HG03575 (cell line): ENCODE data around the gene TTC34.
"Not testable (repeated sequence)": the region's sequence is repeated elsewhere in the genome, so short reads cannot be mapped to it uniquely, and the experiment has no call there.

ENCODE experiments used
- ATAC-seq: cut with Tn5 transposase; IDR thresholded peaks from one replicate; pipeline ENCODE4 v1.9.1; 2021; ENCODE audit not compliant: unreplicated experiment, insufficient number of reproducible peaks, low FRiP score; ENCODE audit errors: extremely low read depth

The TTC34 gene

DNA sequence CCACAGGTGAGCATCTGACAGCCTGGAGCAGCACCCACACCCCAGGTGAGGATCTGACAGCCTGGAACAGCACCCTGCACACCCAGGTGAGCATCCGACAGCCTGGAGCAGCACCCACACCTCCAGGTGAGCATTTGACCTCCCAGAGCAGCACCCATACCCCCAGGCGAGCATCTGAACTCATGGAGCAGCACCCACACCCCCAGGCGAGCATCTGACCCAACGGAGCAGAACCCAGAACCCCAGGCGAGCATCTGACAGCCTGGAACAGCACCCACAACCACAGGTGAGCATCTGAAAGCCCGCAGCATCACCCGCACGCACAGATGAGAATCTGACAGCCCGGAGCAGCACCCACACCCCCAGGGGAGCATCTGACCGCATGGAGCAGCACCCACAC, 111.3 kb downstream of the TTC34 start:
- ATAC-seq: not testable (repeated sequence)

DNA sequence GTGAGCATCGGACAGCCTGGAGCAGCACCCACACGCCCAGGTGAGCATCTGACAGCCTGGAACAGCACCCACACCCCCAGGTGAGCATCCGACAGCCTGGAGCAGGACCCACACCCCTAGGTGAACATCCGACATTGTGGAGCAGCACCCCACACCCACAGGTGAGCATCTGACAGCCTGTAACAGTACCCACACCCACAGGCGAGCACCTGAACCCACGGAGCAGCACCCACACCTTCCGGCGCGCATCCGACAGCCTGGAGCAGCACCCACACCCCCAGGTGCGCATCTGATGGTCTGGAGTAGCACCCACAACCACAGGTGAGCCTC, 113.2 kb downstream of the TTC34 start:
- ATAC-seq: not testable (repeated sequence)

DNA sequence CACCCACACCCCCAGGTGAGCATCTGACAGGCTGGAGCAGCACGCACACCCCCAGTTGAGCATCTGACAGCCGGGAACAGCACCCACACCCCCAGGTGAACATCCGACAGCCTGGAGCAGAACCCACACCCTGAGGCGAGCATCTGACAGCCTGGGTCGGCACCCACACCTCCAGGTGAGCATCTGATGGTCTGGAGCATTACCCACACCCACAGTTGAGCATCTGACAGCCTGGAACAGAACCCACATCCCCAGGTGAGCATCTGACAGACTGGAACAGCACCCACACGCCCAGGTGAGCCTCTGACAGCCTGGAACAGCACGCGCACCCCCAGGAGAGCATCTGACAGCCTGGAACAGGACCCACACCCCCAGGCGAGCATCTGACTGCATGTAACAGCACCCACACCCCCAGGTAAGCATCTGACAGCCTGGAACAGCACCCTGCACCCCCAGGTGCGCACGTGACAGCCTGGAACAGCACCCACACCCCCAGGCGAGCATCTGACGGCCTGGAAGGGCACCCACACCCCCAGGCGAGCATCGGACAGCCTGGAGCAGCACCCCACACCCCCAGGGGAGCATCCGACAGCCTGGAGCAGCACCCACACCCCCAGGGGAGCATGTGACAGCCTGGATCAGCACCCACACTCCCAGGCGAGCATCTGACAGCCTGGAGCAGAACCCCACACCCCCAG, 113.7 kb downstream of the TTC34 start:
- ATAC-seq: not testable (repeated sequence)

DNA sequence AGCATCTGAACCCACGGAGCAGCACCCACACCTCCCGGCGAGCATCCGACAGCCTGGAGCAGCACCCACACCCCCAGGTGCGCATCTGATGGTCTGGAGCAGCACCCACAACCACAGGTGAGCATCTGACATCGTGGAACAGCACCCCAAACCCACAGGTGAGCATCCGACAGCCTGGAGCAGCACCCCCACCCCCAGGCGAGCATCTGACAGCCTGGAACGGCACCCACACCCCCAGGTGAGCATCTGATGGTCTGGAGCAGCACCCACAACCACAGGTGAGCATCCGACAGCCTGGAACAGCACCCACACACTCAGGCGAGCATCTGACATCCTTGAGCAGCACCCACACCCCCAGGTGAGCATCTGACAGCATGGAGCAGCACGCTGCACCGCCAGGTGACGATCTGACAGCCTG, 114.3 kb downstream of the TTC34 start:
- not testable (repeated sequence) for ATAC-seq

- ATAC-seq: not testable (repeated sequence)
Measured at GRCh38 chr1:2686091-2686863, 115.2 kb downstream of the TTC34 start.

DNA sequence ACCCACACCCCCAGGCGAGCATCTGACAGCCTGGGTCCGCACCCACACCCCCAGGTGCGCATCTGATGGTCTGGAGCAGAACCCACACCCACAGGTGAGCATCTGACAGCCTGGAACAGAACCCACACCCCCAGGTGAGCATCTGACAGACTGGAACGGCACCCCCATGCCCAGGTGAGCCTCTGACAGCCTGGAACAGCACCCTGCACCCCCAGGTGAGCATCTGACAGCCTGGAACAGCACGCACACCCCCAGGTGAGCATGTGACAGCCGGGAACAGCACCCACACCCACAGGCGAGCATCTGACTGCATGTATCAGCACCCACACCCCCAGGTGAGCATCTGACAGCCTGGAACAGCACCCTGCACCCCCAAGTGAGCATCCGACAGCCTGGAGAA, 115.8 kb downstream of the TTC34 start:
- ATAC-seq: not testable (repeated sequence)

DNA sequence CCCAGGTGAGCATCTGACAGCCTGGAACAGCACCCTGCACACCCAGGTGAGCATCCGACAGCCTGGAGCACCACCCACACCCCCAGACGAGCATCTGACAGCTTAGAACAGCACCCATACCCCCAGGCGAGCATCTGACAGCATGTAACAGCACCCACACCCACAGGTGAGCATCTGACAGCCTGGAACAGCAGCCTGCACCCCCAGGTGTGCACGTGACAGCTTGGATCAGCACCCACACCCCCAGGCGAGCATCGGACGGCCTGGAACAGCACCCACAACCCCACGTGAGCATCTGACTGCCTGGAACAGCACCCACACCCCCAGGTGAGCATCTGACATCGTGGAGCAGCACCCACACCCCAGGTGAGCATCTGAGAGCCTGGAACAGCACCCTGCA, 116.6 kb downstream of the TTC34 start:
- ATAC-seq: not testable (repeated sequence)

GRCh38 chr1:2684000-2684399, 117.5 kb downstream of the TTC34 start:
- ATAC-seq: not testable (repeated sequence)

DNA sequence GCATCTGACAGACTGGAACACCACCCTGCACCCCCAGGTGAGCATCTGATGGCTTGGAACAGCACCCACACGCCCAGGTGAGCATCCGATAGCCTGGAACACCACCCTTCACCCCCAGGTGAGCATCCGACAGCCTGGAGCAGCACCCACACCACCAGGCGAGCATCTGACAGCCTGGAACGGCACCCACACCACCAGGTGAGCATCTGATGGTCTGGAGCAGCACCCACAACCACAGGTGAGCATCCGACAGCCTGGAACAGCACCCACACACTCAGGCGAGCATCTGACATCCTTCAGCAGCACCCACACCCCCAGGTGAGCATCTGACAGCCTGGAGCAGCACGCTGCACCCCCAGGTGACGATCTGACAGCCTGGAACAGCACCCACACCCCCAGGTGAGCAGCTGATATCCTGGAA, 118.2 kb downstream of the TTC34 start:
- not testable (repeated sequence) for ATAC-seq

DNA sequence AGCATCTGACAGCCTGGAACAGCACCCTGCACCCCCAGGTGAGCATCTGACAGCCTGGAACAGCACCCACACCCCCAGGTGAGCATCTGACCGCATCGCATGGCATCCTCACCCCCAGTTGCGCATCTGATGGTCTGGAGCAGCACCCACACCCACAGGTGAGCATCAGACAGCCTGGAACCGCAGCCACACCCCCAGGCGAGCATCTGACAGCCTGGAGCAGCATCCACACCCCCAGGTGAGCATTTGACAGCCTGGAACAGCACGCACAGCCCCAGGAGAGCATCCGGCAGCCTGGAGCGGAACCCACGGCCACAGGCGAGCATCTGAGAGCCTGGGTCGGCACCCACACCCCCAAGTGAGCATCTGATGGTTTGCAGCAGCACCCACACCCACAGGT, 118.6 kb downstream of the TTC34 start:
- not testable (repeated sequence) for ATAC-seq

- ATAC-seq: not testable (repeated sequence)
Measured at GRCh38 chr1:2676726-2677125, 124.8 kb downstream of the TTC34 start.

DNA sequence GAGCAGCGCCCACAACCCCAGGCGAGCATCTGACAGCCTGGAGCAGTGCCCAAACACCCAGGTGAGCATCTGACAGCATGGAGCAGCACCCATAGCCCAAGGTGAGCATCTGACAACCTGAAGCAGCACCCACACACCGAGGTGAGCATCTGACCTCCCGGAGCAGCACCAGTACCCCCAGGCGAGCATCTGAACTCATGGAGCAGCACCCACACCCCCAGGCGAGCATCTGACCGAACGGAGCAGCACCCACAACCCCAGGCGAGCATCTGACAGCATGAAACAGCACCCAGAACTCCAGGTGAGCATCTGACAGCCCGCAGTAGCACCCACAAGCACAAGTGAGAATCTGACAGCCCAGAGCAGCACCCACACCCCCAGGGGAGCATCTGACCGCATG, 129.8 kb downstream of the TTC34 start:
- ATAC-seq: not testable (repeated sequence)

DNA sequence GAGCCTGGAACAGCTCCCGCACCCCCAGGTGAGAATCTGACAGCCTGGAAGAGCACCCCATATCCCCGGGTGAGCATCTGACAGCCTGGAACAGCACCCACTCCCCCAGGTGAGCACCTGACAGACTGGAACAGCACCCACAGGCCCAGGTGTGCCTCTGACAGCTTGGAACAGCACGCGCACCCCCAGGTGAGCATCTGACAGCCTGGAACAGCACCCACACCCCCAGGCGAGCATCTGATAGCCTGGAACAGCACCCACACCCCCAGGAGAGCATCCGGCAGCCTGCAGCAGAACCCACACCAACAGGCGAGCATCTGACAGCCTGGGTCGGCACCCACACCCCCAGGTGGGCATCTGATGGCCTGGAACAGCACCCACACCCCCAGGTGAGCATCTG, 141.7 kb downstream of the TTC34 start:
- not testable (repeated sequence) for ATAC-seq

DNA sequence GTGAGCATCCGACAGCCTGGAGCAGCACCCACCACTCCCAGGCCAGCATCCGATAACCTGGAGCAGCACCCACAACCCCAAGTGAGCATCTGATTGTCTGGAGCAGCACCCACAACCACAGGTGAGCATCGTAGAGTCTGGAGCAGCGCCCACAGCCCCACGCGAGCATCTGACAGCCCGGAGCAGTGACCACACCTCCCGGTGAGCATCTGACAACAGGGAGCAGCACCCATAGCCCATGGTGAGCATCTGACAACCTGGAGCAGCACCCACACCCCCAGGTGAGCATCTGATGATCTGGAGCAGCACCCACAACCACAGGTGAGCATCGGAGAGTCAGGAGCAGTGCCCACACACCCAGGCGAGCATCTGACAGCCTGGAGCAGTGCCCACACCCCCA, 143.6 kb downstream of the TTC34 start:
- not testable (repeated sequence) for ATAC-seq

- ATAC-seq: not testable (repeated sequence)
Measured at GRCh38 chr1:2657124-2657523, 144.4 kb downstream of the TTC34 start.

DNA sequence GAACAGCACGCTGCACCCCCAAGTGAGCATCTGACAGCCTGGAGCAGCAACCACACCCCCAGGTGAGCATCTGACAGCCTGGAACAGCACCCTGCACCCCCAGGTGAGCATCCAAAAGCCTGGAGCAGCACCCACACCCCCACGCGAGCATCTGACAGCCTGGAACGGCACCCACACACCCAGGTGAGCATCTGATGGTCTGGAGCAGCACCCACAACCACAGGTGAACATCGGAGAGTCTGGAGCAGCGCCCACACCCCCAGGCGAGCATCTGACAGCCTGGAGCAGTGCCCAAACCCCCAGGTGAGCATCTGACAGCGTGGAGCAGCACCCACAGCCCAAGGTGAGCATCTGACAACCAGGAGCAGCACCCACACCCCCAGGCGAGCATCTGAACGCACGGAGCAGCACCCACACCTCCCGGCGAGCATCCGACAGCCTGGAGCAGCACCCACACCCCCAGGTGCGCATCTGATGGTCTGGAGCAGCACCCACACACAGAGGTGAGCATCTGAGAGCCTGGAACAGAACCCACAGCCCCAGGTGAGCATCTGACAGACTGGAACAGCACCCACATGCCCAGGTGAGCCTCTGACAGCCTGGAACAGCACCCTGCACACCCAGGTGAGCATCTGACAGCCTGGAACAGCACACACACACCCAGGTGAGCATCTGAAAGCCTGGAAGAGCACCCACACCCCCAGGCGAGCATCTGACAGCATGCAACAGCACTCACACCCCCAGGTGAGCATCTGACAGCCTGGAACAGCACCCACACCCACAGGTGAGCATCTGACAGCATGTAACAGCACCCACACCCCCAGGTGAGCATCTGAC, 145.7 kb downstream of the TTC34 start:
- ATAC-seq: not testable (repeated sequence)

GRCh38 chr1:2654443-2654948, 147.0 kb downstream of the TTC34 start:
- ATAC-seq: not testable (repeated sequence)

DNA sequence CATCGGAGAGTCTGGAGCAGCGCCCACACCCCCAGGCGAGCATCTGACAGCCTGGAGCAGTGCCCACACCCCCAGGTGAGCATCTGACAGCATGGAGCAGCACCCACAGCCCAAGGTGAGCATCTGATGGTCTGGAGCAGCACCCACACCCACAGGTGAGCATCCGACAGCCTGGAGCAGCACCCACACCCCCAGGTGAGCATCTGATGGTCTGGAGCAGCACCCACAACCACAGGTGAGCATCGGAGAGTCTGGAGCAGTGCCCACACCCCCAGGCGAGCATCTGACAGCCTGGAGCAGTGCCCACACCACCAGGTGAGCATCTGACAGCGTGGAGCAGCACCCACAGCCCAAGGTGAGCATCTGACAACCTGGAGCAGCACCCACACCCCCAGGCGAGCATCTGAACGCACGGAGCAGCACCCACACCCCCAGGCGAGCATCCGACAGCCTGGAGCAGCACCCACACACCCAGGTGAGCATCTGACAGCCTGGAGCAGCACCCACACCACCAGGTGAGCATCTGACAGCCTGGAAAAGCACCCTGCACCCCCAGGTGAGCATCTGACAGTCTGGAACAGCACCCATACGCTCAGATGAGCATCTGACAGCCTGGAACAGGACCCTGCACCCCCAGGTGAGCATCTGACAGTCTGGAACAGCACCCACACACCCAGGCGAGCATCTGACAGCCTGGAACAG, 147.6 kb downstream of the TTC34 start:
- not testable (repeated sequence) for ATAC-seq
